Prostate gland (tissue), 2 donors: ENCODE results near the gene NT5DC4. TPM values are rescaled to one million over a fixed set of nuclear protein-coding genes. Genes with fewer than 3 reads are reported as not detected.

Experiments
- total RNA-seq, 2 donors: library from RNA; depleted of rRNA; stranded (reverse); fragments of >200 nt; gene quantifications; one replicate each; pipeline ENCODE4 v1.1.0, GENCODE V29; 2016

The NT5DC4 gene
- total RNA-seq, 2 donors from 2014 or later, result 0.23 TPM; not detected in 1

Other genes with a start within 250 kb of the NT5DC4 start
- gene TTL, start 238.9 kb upstream of the NT5DC4 start, total RNA-seq, result 10 to 100 TPM in 1 of 2 donors, 1 to 10 TPM in 1; 8.2 to 12.0 TPM
- gene POLR1B, start 178.6 kb upstream of the NT5DC4 start, total RNA-seq, result 10 to 100 TPM; 13.1 to 14.0 TPM
- gene CHCHD5, start 136.4 kb upstream of the NT5DC4 start, total RNA-seq, result 10 to 100 TPM; 26.3 to 35.4 TPM
- gene SLC20A1, start 75.1 kb upstream of the NT5DC4 start, total RNA-seq, result 10 to 100 TPM; 10.7 to 34.1 TPM
- gene CKAP2L, start 43.6 kb downstream of the NT5DC4 start, total RNA-seq, result 1 to 10 TPM in 1 of 2 donors, under 1 TPM in 1; 0.23 to 3.1 TPM
- 10 to 100 TPM in 1 of 2 donors, not detected in 1; 27.4 TPM for gene IL1A, start 63.5 kb downstream of the NT5DC4 start, total RNA-seq
- not detected for gene IL1B, start 115.8 kb downstream of the NT5DC4 start, total RNA-seq
- 1 to 10 TPM in 1 of 2 donors, not detected in 1; 1.4 TPM for gene IL37, start 190.1 kb downstream of the NT5DC4 start, total RNA-seq